Measurements from ENCODE around the gene DIPK1A.

The DIPK1A gene

DNA sequence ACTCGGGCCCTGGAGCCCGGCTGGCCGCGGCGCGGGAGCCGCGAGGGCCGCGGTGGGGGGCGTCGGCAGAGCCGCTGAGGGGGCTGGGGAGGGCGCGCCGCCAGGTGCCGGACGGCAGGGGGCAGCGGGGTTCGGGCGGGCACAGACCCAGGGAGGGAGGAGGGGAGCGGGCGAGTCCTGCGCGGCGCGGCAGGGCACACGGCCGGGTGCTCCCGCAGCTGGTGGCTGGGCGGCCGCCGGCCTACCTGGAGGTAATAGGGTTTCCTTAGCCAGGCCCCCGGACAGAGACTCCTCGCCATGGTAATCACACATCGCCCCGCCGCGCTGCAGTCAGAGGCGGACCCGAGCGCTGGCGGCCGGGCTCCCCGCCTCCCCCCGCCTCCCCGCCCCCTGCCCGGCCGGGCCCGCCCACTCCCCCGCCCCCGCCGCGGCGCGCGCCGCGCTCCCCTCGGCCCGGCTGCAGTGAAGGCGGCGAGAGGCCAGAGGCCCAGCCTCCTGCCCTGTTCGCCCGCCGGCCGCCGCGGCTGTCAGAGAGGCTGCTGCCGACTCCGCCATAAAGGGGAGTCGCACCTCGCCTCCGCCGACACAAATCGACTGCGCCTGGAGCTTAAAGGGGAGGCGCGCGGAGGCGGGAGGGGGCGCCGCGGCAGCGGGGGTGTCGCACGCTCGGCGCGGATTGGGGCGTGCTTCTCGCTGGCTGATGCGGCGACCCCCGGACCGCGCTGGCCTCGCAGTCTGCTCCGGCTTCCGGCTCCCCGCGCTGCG, at the start of gene DIPK1A:
DIPK1A (minus strand) TSS at position 332 of the 765 bp plus-strand sequence; CDS start at position 299, 33 bp downstream.
- peak; percentile 65 for DNase-seq

- DNase-seq: no peak
Observed at GRCh38 chr1:93007941-93008577, 46.8 kb upstream of the DIPK1A start.

DNA sequence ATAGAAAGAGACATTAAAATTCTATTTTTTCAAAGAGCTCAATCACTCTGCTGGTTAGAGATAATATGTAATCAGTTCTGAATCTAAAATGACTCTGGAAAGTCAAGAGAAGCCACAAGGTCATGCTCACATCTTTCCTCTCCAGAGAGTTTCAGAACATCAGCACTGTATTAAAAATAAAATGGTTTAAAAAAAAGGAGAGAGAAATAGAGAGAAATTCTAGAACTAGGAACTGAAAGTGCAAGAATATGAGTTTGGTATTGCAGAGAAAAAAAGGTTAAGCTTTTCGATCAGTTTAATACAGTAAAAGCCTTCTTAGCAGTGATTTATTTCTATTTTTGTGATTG, 44.0 kb upstream of the DIPK1A start:
- no peak for DNase-seq

- no peak for DNase-seq
Observed at GRCh38 chr1:93004566-93005251, 43.4 kb upstream of the DIPK1A start.

- DNase-seq: no peak
Observed at GRCh38 chr1:93003981-93004380, 42.7 kb upstream of the DIPK1A start.

- DNase-seq: no peak
Observed at GRCh38 chr1:93002781-93003180, 41.5 kb upstream of the DIPK1A start.

DNA sequence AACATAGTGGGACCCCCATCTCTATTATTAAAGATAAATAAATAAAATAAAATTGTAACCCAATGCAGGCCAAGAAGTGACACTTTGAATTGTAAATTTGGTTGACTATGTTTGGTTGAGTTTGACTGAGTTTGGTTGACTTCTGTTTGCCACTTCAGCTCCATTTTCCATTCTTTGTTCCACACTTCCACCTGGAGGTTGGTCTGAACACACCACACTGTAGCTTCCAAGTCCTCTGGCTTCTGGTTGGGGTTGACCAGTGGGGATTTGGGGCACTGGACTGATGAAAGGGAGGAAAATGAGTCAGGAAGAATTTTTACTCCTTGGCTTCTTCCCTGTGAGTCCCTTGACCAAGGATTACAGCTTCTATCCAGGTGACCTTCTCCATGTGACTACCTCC, 40.6 kb upstream of the DIPK1A start:
- DNase-seq: no peak

DNA sequence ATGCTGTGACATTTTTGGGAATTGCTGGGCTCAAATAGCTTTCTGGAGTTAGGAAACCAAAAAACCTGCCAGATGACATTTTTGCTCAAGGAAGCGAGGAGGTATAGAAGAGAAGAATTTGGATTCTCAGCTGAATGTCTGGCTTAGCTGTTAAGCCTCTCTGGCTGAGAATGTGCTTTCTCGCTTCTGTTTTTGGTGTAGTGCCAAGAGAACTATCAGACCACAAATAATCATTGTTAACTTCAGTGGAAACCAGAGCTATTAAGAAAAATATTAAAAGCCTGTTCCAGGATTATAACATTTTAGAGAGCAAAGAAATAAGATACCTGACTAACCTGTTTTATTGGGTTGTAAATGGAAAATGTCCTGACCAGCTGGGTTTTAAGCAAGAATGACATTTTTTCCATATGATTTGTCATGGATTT, 39.5 kb upstream of the DIPK1A start:
- no peak for DNase-seq

GRCh38 chr1:93000291-93000690, 39.0 kb upstream of the DIPK1A start:
- DNase-seq: no peak

DNA sequence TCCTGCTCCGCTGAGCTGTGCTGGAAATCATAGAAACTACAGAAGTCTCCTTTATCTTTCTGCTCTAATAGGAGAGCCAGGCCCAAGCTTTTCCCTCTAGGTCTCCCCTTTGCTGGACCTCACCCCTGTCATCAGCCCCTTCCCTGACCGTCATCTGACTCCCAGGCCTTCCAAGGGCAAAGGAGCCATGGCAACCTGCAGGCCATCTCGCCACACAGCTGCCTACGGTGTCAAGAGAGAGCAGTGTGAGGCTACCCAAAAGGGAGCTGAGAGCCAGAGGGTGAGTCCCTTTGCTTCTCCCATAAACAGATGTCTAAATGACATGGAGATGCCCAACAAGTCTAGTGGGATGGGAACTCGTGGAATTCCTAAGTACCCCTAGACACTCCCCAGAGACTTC, 37.6 kb upstream of the DIPK1A start:
- DNase-seq: no peak

DNA sequence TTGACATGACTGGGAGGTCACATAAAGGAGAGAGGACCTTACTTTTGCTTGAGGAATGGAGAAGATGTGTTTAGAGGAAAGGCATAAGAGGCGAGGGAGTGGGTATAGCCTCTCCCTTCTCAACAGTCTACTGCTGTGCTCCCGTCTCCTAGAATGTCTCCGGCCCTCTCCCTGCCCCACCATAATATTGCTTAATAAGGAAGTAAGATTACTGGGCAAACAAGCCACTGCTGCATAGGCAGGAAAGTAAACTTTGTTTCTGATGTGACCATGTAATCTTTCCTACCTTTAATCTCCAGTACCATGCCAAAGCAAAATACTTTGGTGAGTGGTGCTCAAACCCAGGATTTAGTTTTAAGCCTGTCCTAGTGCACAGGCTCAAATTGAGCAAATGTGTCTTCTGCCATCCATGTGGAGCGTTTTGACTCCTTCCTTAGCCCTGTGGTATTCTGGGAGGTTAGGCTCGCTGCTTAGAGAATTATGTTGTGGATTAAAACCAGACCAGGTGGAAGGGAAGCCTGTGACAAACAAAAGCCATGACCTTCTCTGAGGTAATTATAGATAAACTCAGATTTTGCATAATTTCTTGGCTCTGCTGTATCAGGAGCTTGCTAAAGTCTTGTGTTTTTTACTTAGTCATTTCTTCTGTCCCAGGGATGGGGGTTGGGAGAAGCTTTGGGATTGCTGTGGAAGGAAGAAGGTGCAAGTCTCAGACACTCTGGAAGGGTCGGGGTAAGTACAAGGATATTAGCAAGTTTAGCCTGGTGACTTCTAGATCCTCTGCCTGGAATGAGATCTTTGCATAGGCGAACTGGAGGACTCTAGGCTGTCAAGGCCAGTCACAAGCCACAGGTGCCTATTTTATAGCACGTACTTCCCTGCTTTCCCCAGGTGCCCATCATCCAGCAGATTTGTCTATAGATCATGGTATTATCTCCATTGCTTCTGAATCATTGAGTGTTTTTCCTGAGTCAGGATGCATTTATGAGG, 34.5 kb upstream of the DIPK1A start:
- DNase-seq: no peak

GRCh38 chr1:92994105-92994712, 32.9 kb upstream of the DIPK1A start:
- DNase-seq: peak; percentile 39

DNA sequence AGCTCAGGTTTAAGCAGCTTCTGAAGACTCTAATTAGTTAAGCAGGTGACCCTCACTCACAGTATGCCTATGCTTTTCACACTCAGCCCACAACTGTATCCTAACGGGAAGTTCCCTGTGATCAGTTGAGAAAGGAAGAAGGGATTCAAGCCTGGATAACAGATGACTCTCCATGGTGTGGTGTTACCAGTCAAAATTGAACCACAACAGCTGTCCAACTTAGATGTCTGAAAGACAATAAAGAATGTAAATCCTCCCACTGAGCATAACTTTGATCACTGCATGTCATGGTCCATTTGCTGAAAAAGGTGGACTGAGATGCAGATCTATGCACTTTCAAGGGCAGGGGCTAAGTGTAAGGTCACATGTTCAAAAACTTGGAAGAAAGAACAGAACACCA, 32.3 kb upstream of the DIPK1A start:
- no peak for DNase-seq

DNA sequence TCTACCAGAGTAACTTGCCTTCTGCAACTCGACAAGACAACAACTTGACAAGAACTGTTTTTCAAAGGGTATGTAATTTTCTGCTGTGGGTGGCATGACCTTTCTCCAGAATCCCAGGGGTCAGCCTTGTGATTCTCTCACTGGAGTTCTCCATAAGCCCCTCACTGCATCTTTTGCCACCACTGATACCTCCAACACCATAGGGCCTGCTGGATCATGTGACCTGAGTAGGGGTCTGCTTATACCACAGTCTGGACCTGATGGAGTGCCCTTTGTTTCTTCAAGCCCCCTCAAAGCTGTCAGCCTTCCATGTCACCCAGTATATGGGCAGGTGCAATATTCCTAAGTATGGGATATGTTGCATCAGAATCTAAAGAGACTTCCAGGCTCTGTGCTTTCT, 31.6 kb upstream of the DIPK1A start:
- DNase-seq: no peak

GRCh38 chr1:92992054-92992453, 30.8 kb upstream of the DIPK1A start:
- DNase-seq: no peak

GRCh38 chr1:92990828-92991227, 29.6 kb upstream of the DIPK1A start:
- no peak for DNase-seq

DNA sequence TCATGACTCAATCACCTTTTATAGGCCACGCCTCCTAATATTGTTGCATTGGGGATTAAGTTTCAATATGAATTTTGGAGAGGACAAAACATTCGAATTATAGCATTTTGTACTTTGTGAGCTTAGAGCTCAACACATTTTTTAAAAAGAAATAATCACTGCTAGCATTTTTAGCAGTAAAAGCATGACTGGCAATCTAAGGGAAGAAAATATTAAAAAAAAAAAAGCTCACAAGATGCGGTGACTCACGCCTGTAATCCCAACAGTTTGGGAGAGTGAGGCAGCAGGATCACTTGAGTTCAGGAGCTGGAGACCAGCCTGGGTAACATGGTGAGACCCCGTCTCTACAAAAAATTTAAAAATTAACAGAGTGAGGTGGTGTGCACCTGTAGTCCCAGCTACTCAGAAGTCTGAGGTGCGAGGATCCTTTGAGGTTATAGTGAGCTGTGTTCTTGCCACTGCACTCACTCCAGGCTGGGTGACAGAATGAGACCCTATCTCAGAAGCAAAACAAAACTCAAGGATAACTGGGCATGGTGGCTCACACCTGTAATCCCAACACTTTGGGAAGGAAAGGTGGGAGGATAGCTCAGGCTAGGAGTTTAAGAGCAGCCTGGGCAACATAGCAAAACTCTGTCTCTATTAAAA, 28.8 kb upstream of the DIPK1A start:
- no peak for DNase-seq

DNA sequence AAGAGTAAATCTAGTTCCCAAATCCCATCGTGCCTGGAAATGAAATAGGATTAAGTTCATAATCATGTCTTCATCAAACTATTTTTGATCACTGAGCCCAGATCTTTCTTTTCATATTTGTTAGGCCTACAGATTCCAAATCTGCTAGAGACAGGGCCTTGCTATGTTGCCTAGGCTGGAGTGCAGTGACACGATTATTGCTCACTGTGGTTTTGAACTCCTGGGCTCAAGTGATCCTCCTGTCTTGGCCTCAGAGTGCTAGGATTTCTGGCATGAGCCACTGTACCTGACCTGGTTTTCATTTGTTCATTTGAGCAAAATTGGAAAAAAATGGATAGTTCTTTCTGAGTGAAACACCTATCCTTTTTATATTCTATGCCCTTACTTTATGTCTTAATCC, 28.0 kb upstream of the DIPK1A start:
- no peak for DNase-seq

DNA sequence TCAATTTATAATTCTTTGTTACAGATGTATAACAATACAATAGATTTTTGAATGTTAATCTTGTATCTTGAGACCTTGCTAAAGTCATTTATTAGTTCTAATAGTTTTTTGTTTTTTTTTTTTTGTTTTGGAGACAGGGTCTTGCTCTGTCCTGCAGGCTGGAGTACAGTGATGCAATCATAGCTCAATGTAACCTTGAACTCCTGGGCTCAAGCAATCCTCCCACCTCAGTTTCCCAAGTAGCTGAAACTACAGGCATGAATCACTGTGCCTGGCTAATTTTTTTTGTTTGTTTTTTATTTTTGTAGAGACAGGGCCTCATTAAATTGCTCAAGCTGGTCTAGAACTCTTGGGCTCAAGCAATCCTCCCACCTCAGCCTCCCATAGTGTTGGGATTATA, 26.2 kb upstream of the DIPK1A start:
- DNase-seq: no peak

GRCh38 chr1:92985101-92985500, 23.8 kb upstream of the DIPK1A start:
- no peak for DNase-seq

DNA sequence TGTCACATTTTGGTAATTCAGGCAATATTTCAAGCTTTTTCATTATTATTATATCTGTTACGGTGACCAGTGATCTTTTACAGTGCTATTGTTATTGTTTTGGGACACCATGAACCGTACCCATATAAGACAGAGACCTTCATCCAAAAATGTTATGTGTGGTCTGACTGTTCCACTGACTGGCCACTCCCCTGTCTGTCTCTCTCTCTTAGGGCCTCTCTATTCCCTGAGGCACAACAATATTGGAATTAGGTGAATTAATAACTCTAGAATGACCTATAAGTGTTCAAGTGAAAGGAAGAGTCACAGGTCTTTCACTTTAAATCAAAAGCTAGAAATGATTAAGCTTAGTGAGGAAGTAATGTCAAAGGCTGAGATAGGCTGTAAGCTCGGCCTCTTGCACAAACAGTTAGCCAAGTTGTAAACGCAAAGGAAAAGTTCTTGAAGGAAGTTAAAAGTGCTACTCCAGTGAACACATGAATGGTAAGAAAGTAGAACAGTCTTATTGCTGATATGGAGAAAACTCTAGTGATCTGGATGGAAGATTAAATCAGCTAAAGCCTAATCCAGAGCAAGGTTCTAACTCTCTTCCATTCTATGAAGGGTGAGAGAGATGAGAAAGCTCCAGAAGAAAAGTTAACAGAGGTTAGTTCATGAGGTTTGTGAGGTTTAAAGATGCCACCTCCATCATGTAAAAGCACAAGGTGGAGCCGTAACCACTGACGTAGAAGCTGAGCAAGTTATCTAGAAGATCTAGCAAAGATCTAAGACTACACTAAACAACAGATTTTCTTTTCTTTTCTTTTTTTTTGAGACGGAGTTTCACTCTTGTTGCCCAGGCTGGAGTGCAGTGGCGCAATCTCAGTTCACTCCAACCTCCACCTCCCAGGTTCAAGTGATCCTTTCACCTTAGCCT, 19.7 kb upstream of the DIPK1A start:
- no peak for DNase-seq
